VCaP (cell line): ENCODE data around the gene ATP1B2.
A peak's percentile ranks its signal among the peaks of the same experiment; 100 is the strongest.

Source experiments
- H3K27ac ChIP-seq: fragments of 450-650 bp; 2 replicates; pipeline ENCODE4 v1.5.1; 2017
- CTCF ChIP-seq: fragments of 450-650 bp; conservative IDR thresholded peaks from 2 replicates; pipeline ENCODE4 v1.5.1; 2017; ENCODE audit warnings: mild to moderate bottlenecking, moderate library complexity

The ATP1B2 gene

GRCh38 chr17:7673239-7673638 is 22.5 kb downstream of the ATP1B2 start:
- no peak overlapping the region for H3K27ac ChIP-seq
- peak; percentile 42 for TF ChIP-seq CTCF

GRCh38 chr17:7674934-7675333 is 24.2 kb downstream of the ATP1B2 start:
- no peak for TF ChIP-seq CTCF
- no peak overlapping the region for H3K27ac ChIP-seq

GRCh38 chr17:7676533-7676932 is 25.8 kb downstream of the ATP1B2 start:
- no peak overlapping the region for H3K27ac ChIP-seq
- TF ChIP-seq CTCF: no peak

- no peak for TF ChIP-seq CTCF
- no peak overlapping the region for H3K27ac ChIP-seq
Observed at GRCh38 chr17:7677388-7678067, 26.8 kb downstream of the ATP1B2 start.

GRCh38 chr17:7684851-7685532 is 34.3 kb downstream of the ATP1B2 start:
- peak overlapping the region; percentile 98 for H3K27ac ChIP-seq
- TF ChIP-seq CTCF: no peak

GRCh38 chr17:7685533-7686221 is 35.0 kb downstream of the ATP1B2 start:
- TF ChIP-seq CTCF: no peak
- peak overlapping the region; percentile 98 for H3K27ac ChIP-seq
